ENCODE measurements around the gene FHIT.

DNA sequence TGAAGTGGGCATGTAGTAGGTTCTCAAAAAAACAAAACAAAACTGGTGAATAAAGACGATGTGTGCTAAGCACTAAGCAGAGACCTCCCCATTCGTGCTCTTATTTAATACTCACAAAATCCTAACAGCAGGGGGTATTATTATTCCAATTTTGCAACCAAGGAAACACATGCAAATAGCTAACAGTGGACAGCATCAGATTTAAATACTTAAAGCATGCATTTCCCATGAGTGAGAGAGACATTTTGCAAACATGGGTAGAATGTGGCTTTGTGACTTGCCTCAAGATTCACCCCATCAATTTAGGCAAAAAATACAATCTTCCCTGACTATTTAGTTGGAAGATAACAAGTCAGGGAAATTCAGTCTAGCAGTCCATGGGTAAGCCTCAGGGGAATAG lies 1255.2 kb downstream of the FHIT start:
- TF ChIP-seq, protein P1, sequence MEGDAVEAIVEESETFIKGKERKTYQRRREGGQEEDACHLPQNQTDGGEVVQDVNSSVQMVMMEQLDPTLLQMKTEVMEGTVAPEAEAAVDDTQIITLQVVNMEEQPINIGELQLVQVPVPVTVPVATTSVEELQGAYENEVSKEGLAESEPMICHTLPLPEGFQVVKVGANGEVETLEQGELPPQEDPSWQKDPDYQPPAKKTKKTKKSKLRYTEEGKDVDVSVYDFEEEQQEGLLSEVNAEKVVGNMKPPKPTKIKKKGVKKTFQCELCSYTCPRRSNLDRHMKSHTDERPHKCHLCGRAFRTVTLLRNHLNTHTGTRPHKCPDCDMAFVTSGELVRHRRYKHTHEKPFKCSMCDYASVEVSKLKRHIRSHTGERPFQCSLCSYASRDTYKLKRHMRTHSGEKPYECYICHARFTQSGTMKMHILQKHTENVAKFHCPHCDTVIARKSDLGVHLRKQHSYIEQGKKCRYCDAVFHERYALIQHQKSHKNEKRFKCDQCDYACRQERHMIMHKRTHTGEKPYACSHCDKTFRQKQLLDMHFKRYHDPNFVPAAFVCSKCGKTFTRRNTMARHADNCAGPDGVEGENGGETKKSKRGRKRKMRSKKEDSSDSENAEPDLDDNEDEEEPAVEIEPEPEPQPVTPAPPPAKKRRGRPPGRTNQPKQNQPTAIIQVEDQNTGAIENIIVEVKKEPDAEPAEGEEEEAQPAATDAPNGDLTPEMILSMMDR (IDR thresholded peaks at IDR 0.05; ENCODE audit: insufficient read depth, low read length, poor library complexity, severe bottlenecking): no peak
- TF ChIP-seq EZH2phosphoT487 (conservative IDR thresholded peaks at IDR 0.05; ENCODE audit: low read length): no peak
